Stomach (tissue), 9 donors: ENCODE data around the gene PIP5K1B. TPM values are rescaled to one million over a fixed set of nuclear protein-coding genes. Genes with fewer than 3 reads are reported as not detected.
"Not testable (repeated sequence)": the region's sequence is repeated elsewhere in the genome, so short reads cannot be mapped to it uniquely, and the experiment has no call there.

Source experiments
- DNase-seq, 2 donors: peaks; one replicate each; pipeline versions ENCODE4 v3.0.0 to v3.0.0-alpha.2; 2013 to 2019
- H3K27ac ChIP-seq, 5 donors: fragments of 200-600 bp in 4 of 5; sonication (generic) in 4 of 5; one replicate each; pipeline ENCODE4 v1.5.1; 2013 to 2019; ENCODE audit warnings: mild to moderate bottlenecking in 1 of 5, moderate library complexity in 1 of 5
- H3K27me3 ChIP-seq, 3 donors: fragments of 200-600 bp; sonication (generic); one replicate each; pipeline ENCODE4 v1.5.1; 2017 to 2019; ENCODE audit warnings: mixed run types in 1 of 3
- H3K36me3 ChIP-seq, 4 donors: fragments of 200-600 bp; sonication (generic); 1 replicate in 3 of 4; 2 replicates in 1 of 4; pipeline ENCODE4 v1.5.1; 2016 to 2019
- H3K4me1 ChIP-seq, 4 donors: fragments of 200-600 bp; sonication (generic); one replicate each; pipeline ENCODE4 v1.5.1; 2016 to 2019
- H3K4me3 ChIP-seq, 4 donors: fragments of 200-600 bp; sonication (generic) in 3 of 4; one replicate each; pipeline ENCODE4 v1.5.1; 2016 to 2019; ENCODE audit warnings: mild to moderate bottlenecking in 1 of 4
- H3K9me3 ChIP-seq, 4 donors: fragments of 200-600 bp; sonication (generic); one replicate each; pipeline ENCODE4 v1.5.1; 2016 to 2019
- CTCF ChIP-seq, 7 experiments: fragments of 450-650 bp in 4 of 7; fragments of 200-600 bp in 3 of 7; sonication (generic) in 3 of 7; IDR thresholded peaks; one replicate each; pipeline ENCODE4 v1.5.1; 2016 to 2019; ENCODE audit warnings: antibody characterized with exemption in 7 of 7, control low read depth in 2 of 7, mild to moderate bottlenecking in 1 of 7
- EP300 ChIP-seq: sonication (generic); formaldehyde crosslinking; IDR thresholded peaks from one replicate; pipeline ENCODE4 v1.6.1; 2017; ENCODE audit warnings: antibody characterized with exemption
- POLR2A ChIP-seq, 4 donors: fragments of 450-650 bp; IDR thresholded peaks; one replicate each; pipeline ENCODE4 v1.6.1; 2016; ENCODE audit warnings: antibody characterized with exemption in 4 of 4, control low read depth in 2 of 4, mild to moderate bottlenecking in 1 of 4, moderate library complexity in 1 of 4
- POLR2AphosphoS5 ChIP-seq, 3 donors: sonication (generic); formaldehyde crosslinking; IDR thresholded peaks; one replicate each; pipeline ENCODE4 v1.6.1; 2016; ENCODE audit warnings: antibody characterized with exemption in 3 of 3
- WGBS, 5 donors: extraction: QIAGEN DNeasy Blood & Tissue Kit in 3 of 5; methylation state at CpG; one replicate each; pipeline versions ENCODE4 v1.1.5 to v1.1.7; 2013 to 2018; 5-methylcytosine and 5-hydroxymethylcytosine counted together
- intact Hi-C: fragments of 100-400 bp; cut with DNase I; formaldehyde crosslinking; loops from one replicate; pipeline ENCODE4 v1.15.1; 2023; ENCODE audit warnings: low total_unique reads
- polyA plus RNA-seq, 3 donors: library from polyadenylated mRNA; stranded (reverse); fragments of 200-250 nt; gene quantifications; one replicate each; pipeline ENCODE4 v1.2.3, GENCODE V29; 2013
- total RNA-seq, 5 donors: library from RNA; depleted of rRNA; stranded (reverse); fragments of >200 nt; gene quantifications; one replicate each; pipeline versions ENCODE4 v1.1.0 to v1.2.3, GENCODE V29; 2014 to 2016
- donor health status: healthy with polysubstance abuse.
- donor health status: Bipolar disorder and iron deficiency.
- donor health status: healthy.

Gene PIP5K1B
- total and polyA plus RNA-seq, 8 donors = 2.3 to 33.8 (median 16.6) TPM

GRCh38 chr9:68694125-68694524 lies 10.9 kb upstream of the PIP5K1B start:
- H3K9me3 ChIP-seq = no peaks in the 10 kb centered on the region
- DNase-seq = no peak
- intact Hi-C loops = no loop called here
- no peak overlapping the region for H3K4me3 ChIP-seq
- no peak overlapping the region for H3K27ac ChIP-seq
- no peaks in the 10 kb centered on the region for H3K36me3 ChIP-seq
- peaks cover 0 to 15% (median 3%) of the 10 kb centered on the region in 4 donors for H3K4me1 ChIP-seq
- TF ChIP-seq CTCF (IDR thresholded peaks at IDR 0.05) = no peak
- no peak for TF ChIP-seq POLR2AphosphoS5 (IDR thresholded peaks at IDR 0.05)
- no peak for TF ChIP-seq EP300
- no peak for TF ChIP-seq POLR2A (IDR thresholded peaks at IDR 0.05)
- 77 to 81% (median 78%) methylated on average over 4 of the region's 4 CpGs for WGBS, 5 donors
- H3K27me3 ChIP-seq = no peaks in the 10 kb centered on the region

GRCh38 chr9:68697851-68698250 lies 7.2 kb upstream of the PIP5K1B start:
- no peak for DNase-seq
- no peaks in the 10 kb centered on the region for H3K27me3 ChIP-seq
- intact Hi-C loops = no loop called here
- no peak overlapping the region for H3K27ac ChIP-seq
- TF ChIP-seq POLR2AphosphoS5 (IDR thresholded peaks at IDR 0.05) = no peak
- no peak for TF ChIP-seq CTCF (IDR thresholded peaks at IDR 0.05)
- TF ChIP-seq POLR2A (IDR thresholded peaks at IDR 0.05) = no peak
- TF ChIP-seq EP300 = no peak
- no peak overlapping the region for H3K4me3 ChIP-seq
- WGBS, 5 donors = 62 to 72% (median 67%) methylated on average over 4 of the region's 4 CpGs
- H3K4me1 ChIP-seq = no peaks in the 10 kb centered on the region
- H3K36me3 ChIP-seq = no peaks in the 10 kb centered on the region
- H3K9me3 ChIP-seq = no peaks in the 10 kb centered on the region

- intact Hi-C loops = no loop called here
- TF ChIP-seq POLR2AphosphoS5 (IDR thresholded peaks at IDR 0.05) (no peak), POLR2A (IDR thresholded peaks at IDR 0.05) (no peak), CTCF (IDR thresholded peaks at IDR 0.05) (no peak), EP300 (no peak)
- H3K9me3 ChIP-seq = no peaks in the 10 kb centered on the region
- no peak overlapping the region for H3K4me3 ChIP-seq
- H3K4me1 ChIP-seq = peaks cover 0 to 2% (median under 1%) of the 10 kb centered on the region in 4 donors
- H3K27me3 ChIP-seq = peaks cover 0 to under 1% (median 0%) of the 10 kb centered on the region in 3 donors
- H3K27ac ChIP-seq = no peak overlapping the region
- no peak for DNase-seq
- 72 to 83% (median 76%) methylated on average over 6 of the region's 6 CpGs for WGBS, 5 donors
- H3K36me3 ChIP-seq = no peaks in the 10 kb centered on the region
Observed at GRCh38 chr9:68698943-68699509, 6.0 kb upstream of the PIP5K1B start.

GRCh38 chr9:68699625-68700024 lies 5.4 kb upstream of the PIP5K1B start:
- intact Hi-C loops = not testable (repeated sequence)
- 82 to 97% (median 87%) methylated on average over 2 of the region's 2 CpGs for WGBS, 5 donors

GRCh38 chr9:68702493-68702892 lies 2.5 kb upstream of the PIP5K1B start:
- WGBS, 5 donors = 72 to 82% (median 76%) methylated on average over 3 of the region's 3 CpGs

More at GRCh38 chr9:68699625-68700024, 5.4 kb upstream of the PIP5K1B start:
- DNase-seq, H3K9me3 ChIP-seq, H3K36me3 ChIP-seq, H3K4me1 ChIP-seq, H3K4me3 ChIP-seq, H3K27ac ChIP-seq, H3K27me3 ChIP-seq: not testable (repeated sequence)

More at GRCh38 chr9:68702493-68702892, 2.5 kb upstream of the PIP5K1B start:
- Histone ChIP-seq H3K9me3 (no peaks in the 10 kb centered on the region), H3K4me3 (no peak overlapping the region), H3K27me3 (peaks cover 0 to 33% (median 0%) of the 10 kb centered on the region in 3 donors), H3K27ac (no peak overlapping the region), H3K36me3 (no peaks in the 10 kb centered on the region), H3K4me1 (peaks cover 16 to 29% (median 23%) of the 10 kb centered on the region in 4 donors)
- intact Hi-C loops = no loop called here
- TF ChIP-seq POLR2A (IDR thresholded peaks at IDR 0.05) = no peak
- TF ChIP-seq EP300 = no peak
- TF ChIP-seq POLR2AphosphoS5 (IDR thresholded peaks at IDR 0.05) = no peak
- no peak for TF ChIP-seq CTCF (IDR thresholded peaks at IDR 0.05)
- DNase-seq = no peak
